Measurements from ENCODE around the gene TXNDC5. TPM values are rescaled to one million over a fixed set of nuclear protein-coding genes. Genes with fewer than 3 reads are reported as not detected.
A peak's percentile ranks its signal among the peaks of the same experiment; 100 is the strongest.

Gene TXNDC5
- total RNA-seq, 3 donors from 2014 or later: 59.1 to 122 (median 59.3) TPM

DNA sequence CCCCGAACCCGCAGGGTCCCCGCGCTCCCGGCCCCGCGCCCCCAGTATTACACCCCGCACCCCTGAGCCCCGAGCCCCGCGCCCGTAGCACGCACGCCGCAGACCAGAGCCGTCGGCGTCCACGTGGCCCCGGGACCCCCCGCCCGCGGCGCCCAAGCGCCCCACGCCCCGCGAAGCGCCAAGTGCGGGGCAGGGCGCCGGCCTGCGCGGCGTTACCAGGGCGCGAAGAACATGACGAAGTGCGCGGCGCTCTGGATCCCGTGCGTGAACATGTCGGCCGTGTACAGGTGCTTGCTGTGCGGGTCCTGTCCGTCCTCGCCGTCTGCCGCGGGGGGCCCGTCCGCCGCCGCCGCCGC, 312 bp downstream of the TXNDC5 start:
- DNase-seq: no peak
- intact Hi-C loops (cut with DNase I, micrococcal nuclease): no loop called here
- Histone ChIP-seq H3K4me1 (ENCODE audit: low read depth) (peaks cover 6% of the 10 kb centered on the region), H3K4me3 (peak overlapping the region; percentile 63), H3K36me3 (ENCODE audit: low read depth) (no peaks in the 10 kb centered on the region), H3K9me3 (no peaks in the 10 kb centered on the region)
- TF ChIP-seq, protein P1, sequence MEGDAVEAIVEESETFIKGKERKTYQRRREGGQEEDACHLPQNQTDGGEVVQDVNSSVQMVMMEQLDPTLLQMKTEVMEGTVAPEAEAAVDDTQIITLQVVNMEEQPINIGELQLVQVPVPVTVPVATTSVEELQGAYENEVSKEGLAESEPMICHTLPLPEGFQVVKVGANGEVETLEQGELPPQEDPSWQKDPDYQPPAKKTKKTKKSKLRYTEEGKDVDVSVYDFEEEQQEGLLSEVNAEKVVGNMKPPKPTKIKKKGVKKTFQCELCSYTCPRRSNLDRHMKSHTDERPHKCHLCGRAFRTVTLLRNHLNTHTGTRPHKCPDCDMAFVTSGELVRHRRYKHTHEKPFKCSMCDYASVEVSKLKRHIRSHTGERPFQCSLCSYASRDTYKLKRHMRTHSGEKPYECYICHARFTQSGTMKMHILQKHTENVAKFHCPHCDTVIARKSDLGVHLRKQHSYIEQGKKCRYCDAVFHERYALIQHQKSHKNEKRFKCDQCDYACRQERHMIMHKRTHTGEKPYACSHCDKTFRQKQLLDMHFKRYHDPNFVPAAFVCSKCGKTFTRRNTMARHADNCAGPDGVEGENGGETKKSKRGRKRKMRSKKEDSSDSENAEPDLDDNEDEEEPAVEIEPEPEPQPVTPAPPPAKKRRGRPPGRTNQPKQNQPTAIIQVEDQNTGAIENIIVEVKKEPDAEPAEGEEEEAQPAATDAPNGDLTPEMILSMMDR (IDR thresholded peaks at IDR 0.05): no peak
- ATAC-seq: peak; percentile 10

DNA sequence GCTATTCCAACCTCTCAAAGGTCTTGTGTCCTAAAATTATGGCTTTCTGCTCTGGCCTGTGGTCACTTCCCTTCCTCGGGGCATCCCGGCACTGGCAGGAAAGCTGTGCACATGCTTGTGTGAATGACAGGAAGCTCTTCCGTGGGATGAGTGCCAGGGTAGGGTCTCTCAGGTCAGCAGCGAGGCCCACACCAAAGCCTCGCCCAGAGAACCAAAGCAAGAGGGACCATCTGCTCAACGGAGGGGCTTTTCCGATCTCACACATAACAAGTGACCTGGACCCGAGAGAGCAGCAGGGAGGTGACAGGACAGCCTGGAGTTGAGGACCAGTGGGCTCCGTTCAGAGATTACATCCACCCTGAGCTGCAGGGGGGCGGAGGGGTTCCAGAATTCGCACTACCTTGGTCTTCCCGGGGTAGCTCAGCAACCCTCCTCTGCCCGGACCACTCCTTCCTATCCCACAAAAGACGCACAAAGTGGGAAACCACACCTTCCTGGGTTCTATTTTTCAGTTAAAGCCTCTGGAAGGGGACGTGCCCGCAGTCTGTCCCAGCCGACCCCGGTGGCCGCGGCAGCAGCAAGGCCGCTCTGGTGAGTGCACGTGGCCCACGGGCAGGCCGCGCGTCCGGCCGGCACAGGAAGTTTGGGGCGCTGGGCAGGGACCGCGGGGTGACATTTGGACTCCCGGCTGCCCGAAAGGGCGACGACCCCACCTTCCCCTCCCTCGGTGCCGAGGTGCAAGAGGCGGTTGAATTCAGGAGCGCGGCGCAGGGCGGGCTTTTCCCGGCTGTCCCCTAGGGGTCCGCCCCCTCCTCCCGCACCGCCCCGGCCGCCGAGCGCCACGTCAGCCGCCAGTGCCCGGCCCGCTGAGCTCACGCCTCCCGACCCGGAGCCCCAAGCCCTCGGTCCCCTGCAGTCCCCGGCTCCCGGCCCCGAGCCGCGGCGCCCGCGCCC, 988 bp downstream of the TXNDC5 start:
- ATAC-seq (peak; percentile 67), DNase-seq (peak; percentile 54 to 81 (median 79))
- peak overlapping the region; percentile 63 for H3K4me3 ChIP-seq
- intact Hi-C loops (cut with DNase I, micrococcal nuclease): no loop called here
- TF ChIP-seq, protein P1 (IDR thresholded peaks at IDR 0.05): no peak
- no peaks in the 10 kb centered on the region for H3K9me3 ChIP-seq
- peaks cover 6% of the 10 kb centered on the region for H3K4me1 ChIP-seq (ENCODE audit: low read depth)
- H3K36me3 ChIP-seq (ENCODE audit: low read depth): no peaks in the 10 kb centered on the region

DNA sequence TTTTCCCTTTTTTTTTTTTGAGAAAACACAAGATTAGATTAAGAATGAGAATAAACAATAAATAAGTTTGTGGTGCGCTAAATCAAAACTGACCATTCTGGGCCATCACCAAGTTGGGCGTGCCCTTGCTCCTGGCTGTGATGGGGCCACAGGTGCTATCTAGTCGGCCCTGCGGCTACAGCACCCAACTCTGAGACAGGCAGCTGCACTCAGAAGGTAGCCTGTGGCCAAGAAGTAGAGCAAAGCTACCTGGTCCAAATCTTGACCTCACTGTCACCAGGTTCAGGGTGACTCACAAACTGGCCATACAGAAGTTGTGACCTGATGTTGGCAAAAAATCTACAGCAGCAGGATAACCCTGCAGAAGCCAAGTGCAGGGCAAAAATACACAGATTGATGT, 3.4 kb downstream of the TXNDC5 start:
- H3K36me3 ChIP-seq (ENCODE audit: low read depth): no peaks in the 10 kb centered on the region
- peaks cover 6% of the 10 kb centered on the region for H3K4me1 ChIP-seq (ENCODE audit: low read depth)
- H3K9me3 ChIP-seq: no peaks in the 10 kb centered on the region
- H3K4me3 ChIP-seq: no peak overlapping the region
- TF ChIP-seq, protein P1 (IDR thresholded peaks at IDR 0.05): no peak
- ATAC-seq (no peak), DNase-seq (no peak)
- intact Hi-C loops (cut with DNase I, micrococcal nuclease): no loop called here

DNA sequence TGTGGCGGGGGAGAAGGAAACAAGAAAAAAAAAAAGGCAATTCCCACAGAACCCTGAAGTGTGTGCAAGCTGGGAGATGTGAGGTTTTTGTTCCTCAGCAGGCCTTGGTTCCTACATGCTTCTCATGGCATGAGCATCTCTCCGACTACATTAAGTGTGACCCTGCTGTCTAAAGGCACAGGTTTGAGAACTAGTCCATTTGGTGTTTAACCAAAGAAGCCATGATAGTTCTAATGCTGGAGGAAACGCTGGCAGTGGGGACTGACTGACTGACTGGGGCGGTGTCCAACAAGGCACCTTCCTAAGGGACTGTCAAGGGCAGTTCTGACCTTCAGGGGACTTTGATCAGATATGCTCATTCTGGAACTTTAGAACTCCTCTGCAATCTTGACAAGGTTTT, 3.8 kb downstream of the TXNDC5 start:
- no peak for DNase-seq
- Histone ChIP-seq H3K9me3 (no peaks in the 10 kb centered on the region), H3K36me3 (ENCODE audit: low read depth) (no peaks in the 10 kb centered on the region), H3K4me3 (no peak overlapping the region), H3K4me1 (ENCODE audit: low read depth) (peaks cover 6% of the 10 kb centered on the region)
- TF ChIP-seq, protein P1 (IDR thresholded peaks at IDR 0.05): no peak
- intact Hi-C loops (cut with DNase I, micrococcal nuclease): no loop called here
- ATAC-seq: no peak

DNA sequence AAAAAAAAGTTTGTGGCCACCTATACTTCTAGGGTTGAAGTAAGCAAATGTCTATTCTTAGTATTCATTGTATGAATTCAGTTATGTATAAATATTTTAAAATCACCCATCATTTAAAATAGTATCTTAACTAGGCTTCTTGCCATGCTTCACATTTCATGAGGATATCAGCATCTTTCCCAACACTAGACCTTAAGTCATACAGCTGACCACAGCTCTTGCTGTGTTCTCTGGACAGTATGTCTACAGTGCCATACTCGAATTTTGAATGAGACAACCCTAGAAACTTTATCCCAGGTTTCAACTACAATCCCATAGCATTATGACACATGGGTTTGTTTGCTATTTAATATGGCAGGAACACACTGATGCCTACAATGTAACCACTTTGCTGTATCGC, 5.2 kb downstream of the TXNDC5 start:
- H3K9me3 ChIP-seq: no peaks in the 10 kb centered on the region
- H3K36me3 ChIP-seq (ENCODE audit: low read depth): no peaks in the 10 kb centered on the region
- intact Hi-C loops (cut with DNase I, micrococcal nuclease): no loop called here
- peaks cover 14% of the 10 kb centered on the region for H3K4me1 ChIP-seq (ENCODE audit: low read depth)
- TF ChIP-seq, protein P1 (IDR thresholded peaks at IDR 0.05): no peak
- DNase-seq: no peak
- H3K4me3 ChIP-seq: no peak overlapping the region
- no peak for ATAC-seq

Data from mucosa of descending colon (tissue), 3 donors.